PC-3 (cell line): ENCODE measurements around the gene TMEM229B.

ENCODE experiments used
- EZH2 ChIP-seq: fragments of 300-600 bp; sonication (generic); IDR thresholded peaks from one replicate; pipeline ENCODE4 v1.6.1; 2017; ENCODE audit warnings: antibody characterized with exemption, mild to moderate bottlenecking, low read length; ENCODE audit not compliant: unreplicated experiment
- TF ChIP-seq, protein P1 (sequence below): fragments of 300-600 bp; sonication (generic); conservative IDR thresholded peaks from 2 replicates; pipeline ENCODE4 v1.5.1; 2017; ENCODE audit warnings: antibody characterized with exemption, low read depth, mild to moderate bottlenecking, low read length

DNA sequence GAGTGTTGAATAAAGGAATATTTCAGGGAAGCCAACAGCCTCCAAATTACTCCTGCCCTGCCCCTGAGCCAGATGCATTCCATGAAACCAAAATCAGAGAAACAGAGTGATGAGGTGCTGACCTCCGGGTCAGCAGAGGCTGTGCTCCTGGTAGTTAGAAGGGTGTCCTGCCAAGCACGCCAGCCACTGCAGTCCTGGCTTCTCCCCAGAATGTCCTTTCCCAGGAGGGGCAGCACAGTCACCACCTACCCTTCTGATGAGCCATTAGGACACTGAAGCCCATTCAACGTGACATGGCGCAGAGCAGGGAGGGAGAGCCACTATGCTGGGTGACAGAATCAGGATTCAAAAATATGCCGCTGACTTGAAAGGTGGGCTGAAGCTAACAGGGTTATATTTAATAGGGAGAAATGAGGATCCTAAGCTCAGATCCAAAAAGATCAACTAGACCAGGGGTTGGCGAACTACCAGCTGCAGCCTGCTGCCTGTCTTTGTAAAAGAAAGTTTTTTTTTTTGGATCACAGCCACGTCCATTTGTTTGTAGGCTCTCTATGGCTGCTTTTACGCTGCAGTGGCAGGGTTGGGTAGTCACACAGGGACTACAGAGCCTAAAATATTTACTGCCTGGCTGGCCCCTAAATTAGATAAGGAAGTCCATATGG is 42.0 kb downstream of the TMEM229B start:
- TF ChIP-seq, protein P1, sequence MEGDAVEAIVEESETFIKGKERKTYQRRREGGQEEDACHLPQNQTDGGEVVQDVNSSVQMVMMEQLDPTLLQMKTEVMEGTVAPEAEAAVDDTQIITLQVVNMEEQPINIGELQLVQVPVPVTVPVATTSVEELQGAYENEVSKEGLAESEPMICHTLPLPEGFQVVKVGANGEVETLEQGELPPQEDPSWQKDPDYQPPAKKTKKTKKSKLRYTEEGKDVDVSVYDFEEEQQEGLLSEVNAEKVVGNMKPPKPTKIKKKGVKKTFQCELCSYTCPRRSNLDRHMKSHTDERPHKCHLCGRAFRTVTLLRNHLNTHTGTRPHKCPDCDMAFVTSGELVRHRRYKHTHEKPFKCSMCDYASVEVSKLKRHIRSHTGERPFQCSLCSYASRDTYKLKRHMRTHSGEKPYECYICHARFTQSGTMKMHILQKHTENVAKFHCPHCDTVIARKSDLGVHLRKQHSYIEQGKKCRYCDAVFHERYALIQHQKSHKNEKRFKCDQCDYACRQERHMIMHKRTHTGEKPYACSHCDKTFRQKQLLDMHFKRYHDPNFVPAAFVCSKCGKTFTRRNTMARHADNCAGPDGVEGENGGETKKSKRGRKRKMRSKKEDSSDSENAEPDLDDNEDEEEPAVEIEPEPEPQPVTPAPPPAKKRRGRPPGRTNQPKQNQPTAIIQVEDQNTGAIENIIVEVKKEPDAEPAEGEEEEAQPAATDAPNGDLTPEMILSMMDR = no peak
- TF ChIP-seq EZH2 = no peak
